OCI-LY7 (cell line): ENCODE data around the gene GOSR1. TPM values are rescaled to one million over a fixed set of nuclear protein-coding genes. Genes with fewer than 3 reads are reported as not detected.

Source experiments
- BruUV-seq: library from RNA; stranded (reverse); fragments of 400-500 nt; replicated peaks from 2 replicates; lab custom pipeline; 2021; lab: Mats Ljungman, UMichigan
- CTCF ChIA-PET: fragments of 300-600 bp; sonication (Branson Sonifier 250); formaldehyde crosslinking; loops from one replicate; lab custom pipeline; 2022; ENCODE audit warnings: antibody characterized with exemption; ENCODE audit not compliant: unreplicated experiment; lab: Charles Lee
- POLR2A ChIA-PET: fragments of 300-600 bp; sonication (Branson Sonifier 250); formaldehyde crosslinking; loops from one replicate; lab custom pipeline; 2022; ENCODE audit warnings: antibody characterized with exemption; lab: Charles Lee
- DNase-seq: peaks from one replicate; pipeline ENCODE4 v3.0.0-alpha.2; 2015; ENCODE audit warnings: low spot score
- H2AFZ ChIP-seq: fragments of 200-600 bp; sonication (generic), shearing (Covaris generic); 2 replicates; pipeline ENCODE4 v1.6.1; 2014; ENCODE audit warnings: mild to moderate bottlenecking, antibody characterized with exemption, low read length, moderate library complexity
- H3K27ac ChIP-seq: fragments of 200-600 bp; sonication (generic); 2 replicates; pipeline ENCODE4 v1.5.1; 2014; ENCODE audit warnings: mixed run types, low read depth, mild to moderate bottlenecking, moderate library complexity, low read length, inconsistent platforms; ENCODE audit not compliant: poor library complexity, severe bottlenecking
- H3K36me3 ChIP-seq: fragments of 200-600 bp; sonication (generic); 2 replicates; pipeline ENCODE4 v1.6.1; 2014; ENCODE audit warnings: mild to moderate bottlenecking, antibody characterized with exemption, low read length, moderate library complexity, mixed read lengths; ENCODE audit not compliant: insufficient read depth
- H3K4me1 ChIP-seq: fragments of 200-600 bp; sonication (generic); 2 replicates; pipeline ENCODE4 v1.5.1; 2014; ENCODE audit warnings: mild to moderate bottlenecking, low read length; ENCODE audit not compliant: insufficient read depth, poor library complexity, severe bottlenecking
- H3K4me2 ChIP-seq: fragments of 200-600 bp; sonication (generic); 2 replicates; pipeline ENCODE4 v1.6.1; 2014; ENCODE audit warnings: mild to moderate bottlenecking, low read length
- H3K4me3 ChIP-seq: fragments of 200-600 bp; sonication (generic); 2 replicates; pipeline ENCODE4 v1.5.1; 2014; ENCODE audit warnings: mild to moderate bottlenecking, low read depth, low read length; ENCODE audit not compliant: poor library complexity, severe bottlenecking
- H3K79me2 ChIP-seq: fragments of 200-600 bp; sonication (generic); 2 replicates; pipeline ENCODE4 v1.6.1; 2016; ENCODE audit warnings: low read depth, mild to moderate bottlenecking, low read length, moderate library complexity, mixed read lengths; ENCODE audit not compliant: insufficient read depth
- H3K9me2 ChIP-seq: fragments of 200-600 bp; sonication (generic); 2 replicates; pipeline ENCODE4 v1.6.1; 2016; ENCODE audit warnings: mild to moderate bottlenecking, low read length, mixed read lengths; ENCODE audit not compliant: insufficient read depth
- H3K9me3 ChIP-seq: fragments of 200-600 bp; sonication (generic); 2 replicates; pipeline ENCODE4 v1.6.1; 2014; ENCODE audit warnings: mild to moderate bottlenecking, mixed run types, low read length, mixed read lengths
- H4K20me1 ChIP-seq: fragments of 200-600 bp; sonication (generic); 2 replicates; pipeline ENCODE4 v1.6.1; 2014; ENCODE audit warnings: mild to moderate bottlenecking, antibody characterized with exemption, low read length, moderate library complexity, mixed read lengths; ENCODE audit not compliant: insufficient read depth
- CTCF ChIP-seq: fragments of 200-600 bp; sonication (generic); conservative IDR thresholded peaks from 2 replicates; pipeline ENCODE4 v1.5.1; 2014; ENCODE audit warnings: mild to moderate bottlenecking, antibody characterized with exemption, low read length, moderate library complexity, mixed read lengths
- EZH2phosphoT487 ChIP-seq: fragments of 200-600 bp; sonication (generic); IDR thresholded peaks from 2 replicates; pipeline ENCODE4 v1.6.1; 2018; ENCODE audit warnings: low read depth, borderline replicate concordance, mild to moderate bottlenecking, mixed run types, antibody characterized with exemption, low read length, moderate library complexity, mixed read lengths
- intact Hi-C: fragments of 100-400 bp; cut with micrococcal nuclease; formaldehyde crosslinking; loops from one replicate; pipeline ENCODE4 v1.10.0; 2022; ENCODE audit not compliant: unreplicated experiment
- total RNA-seq, 2 experiments: library from RNA; depleted of rRNA in 1 of 2; stranded (reverse); fragments of >200 nt in 1 of 2; shearing (Covaris generic) in 1 of 2; gene quantifications; 2 replicates each; pipeline ENCODE4 v1.2.3, GENCODE V29; 2014 to 2022

The GOSR1 gene
- total RNA-seq, 2 experiments from 2014 or later, result 15.9 to 49.8 TPM

GRCh38 chr17:30530346-30531025, 53.3 kb downstream of the GOSR1 start:
- no peak for DNase-seq

GRCh38 chr17:30532871-30533270, 55.7 kb downstream of the GOSR1 start:
- Histone ChIP-seq H3K27ac (no peak overlapping the region), H3K4me3 (no peak overlapping the region), H3K79me2 (no peaks in the 10 kb centered on the region), H4K20me1 (no peaks in the 10 kb centered on the region), H3K4me2 (no peak overlapping the region), H3K4me1 (no peaks in the 10 kb centered on the region), H2AFZ (no peak overlapping the region), H3K36me3 (no peaks in the 10 kb centered on the region), H3K9me3 (no peaks in the 10 kb centered on the region), H3K9me2 (no peaks in the 10 kb centered on the region)
- ChIA-PET CTCF (no interaction called here), POLR2A (no interaction called here)
- intact Hi-C loops, result no loop called here
- DNase-seq, result no peak
- no peak for TF ChIP-seq CTCF
- TF ChIP-seq EZH2phosphoT487, result no peak
- no TSS peak for BruUV-seq

More at GRCh38 chr17:30530346-30531025, 53.3 kb downstream of the GOSR1 start:
- H3K9me3 ChIP-seq, result no peaks in the 10 kb centered on the region
- H3K27ac ChIP-seq, result no peak overlapping the region
- no peaks in the 10 kb centered on the region for H3K79me2 ChIP-seq
- POLR2A ChIA-PET, result no interaction called here
- TF ChIP-seq EZH2phosphoT487, result no peak
- no peak for TF ChIP-seq CTCF
- H2AFZ ChIP-seq, result no peak overlapping the region
- H3K4me3 ChIP-seq, result no peak overlapping the region
- no peaks in the 10 kb centered on the region for H3K9me2 ChIP-seq
- no peaks in the 10 kb centered on the region for H3K36me3 ChIP-seq
- CTCF ChIA-PET, result interaction anchor here (0.5 kb wide), 1 partner anchor 54 kb away, joined by 3 read pairs; no protein-coding TSS in a partner anchor
- BruUV-seq, result no TSS peak
- H3K4me1 ChIP-seq, result no peaks in the 10 kb centered on the region
- intact Hi-C loops, result no loop called here
- no peak overlapping the region for H3K4me2 ChIP-seq
- H4K20me1 ChIP-seq, result no peaks in the 10 kb centered on the region

- no peak for TF ChIP-seq CTCF
- Histone ChIP-seq H3K9me2 (no peaks in the 10 kb centered on the region), H3K4me3 (no peak overlapping the region), H3K36me3 (no peaks in the 10 kb centered on the region), H3K4me2 (no peak overlapping the region), H2AFZ (no peak overlapping the region), H3K9me3 (no peaks in the 10 kb centered on the region), H4K20me1 (no peaks in the 10 kb centered on the region), H3K4me1 (no peaks in the 10 kb centered on the region), H3K27ac (no peak overlapping the region), H3K79me2 (no peaks in the 10 kb centered on the region)
- POLR2A ChIA-PET, result no interaction called here
- no TSS peak for BruUV-seq
- DNase-seq, result no peak
- CTCF ChIA-PET, result no interaction called here
- intact Hi-C loops, result no loop called here
Measured at GRCh38 chr17:30534298-30534697, 57.1 kb downstream of the GOSR1 start.
